GM19035 (cell line): ENCODE data around the gene ZNF768.

ENCODE experiments used
- ATAC-seq: cut with Tn5 transposase; IDR thresholded peaks from one replicate; pipeline ENCODE4 v1.9.1; 2021; ENCODE audit not compliant: unreplicated experiment

The ZNF768 gene

GRCh38 chr16:30474074-30474452 is 52.3 kb downstream of the ZNF768 start:
- ATAC-seq, result no peak
